Nephron (organoid): ENCODE results near the gene MYD88.

ENCODE experiments used
- H3K27ac Mint-ChIP-seq, 3 experiments: 2 replicates each; pipeline ENCODE4 v1.8.0; 2020; ENCODE audit warnings: mixed read lengths in 3 of 3, mild to moderate bottlenecking in 2 of 3, moderate library complexity in 1 of 3
- H3K27me3 Mint-ChIP-seq: 2 replicates; pipeline ENCODE4 v1.8.0; 2021; ENCODE audit warnings: low read depth, mild to moderate bottlenecking, moderate library complexity, mixed read lengths
- H3K36me3 Mint-ChIP-seq: 2 replicates; pipeline ENCODE4 v1.8.0; 2020; ENCODE audit warnings: low read depth, mixed read lengths
- H3K4me1 Mint-ChIP-seq: 2 replicates; pipeline ENCODE4 v1.8.0; 2020; ENCODE audit warnings: mixed read lengths
- H3K4me3 Mint-ChIP-seq, 3 experiments: 2 replicates each; pipeline ENCODE4 v1.8.0; 2020; ENCODE audit warnings: mild to moderate bottlenecking in 3 of 3, mixed read lengths in 3 of 3, moderate library complexity in 2 of 3
- H3K9me3 Mint-ChIP-seq: 2 replicates; pipeline ENCODE4 v1.8.0; 2020; ENCODE audit warnings: mixed read lengths
- TF ChIP-seq, protein P1 (sequence below), 3 experiments: fragments of 200-600 bp; sonication (generic); IDR thresholded peaks; one replicate each; pipeline ENCODE4 v1.5.0; 2021; ENCODE audit warnings: antibody characterized with exemption in 3 of 3; ENCODE audit not compliant: unreplicated experiment in 3 of 3

The MYD88 gene

DNA sequence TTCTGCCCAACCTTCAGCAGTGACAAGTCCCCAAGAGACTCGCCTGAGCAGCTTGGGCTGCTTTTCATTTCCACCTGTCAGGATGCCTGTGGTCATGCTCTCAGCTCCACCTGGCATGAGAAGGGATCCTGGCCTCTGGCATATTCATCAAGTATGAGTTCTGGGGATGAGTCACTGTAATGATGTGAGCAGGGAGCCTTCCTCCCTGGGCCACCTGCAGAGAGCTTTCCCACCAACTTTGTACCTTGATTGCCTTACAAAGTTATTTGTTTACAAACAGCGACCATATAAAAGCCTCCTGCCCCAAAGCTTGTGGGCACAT lies 3.5 kb downstream of the MYD88 start:
- H3K27me3 Mint-ChIP-seq: no peaks in the 10 kb centered on the region
- H3K27ac Mint-ChIP-seq: no peak overlapping the region
- peaks cover 7% of the 10 kb centered on the region for H3K36me3 Mint-ChIP-seq
- TF ChIP-seq, protein P1, sequence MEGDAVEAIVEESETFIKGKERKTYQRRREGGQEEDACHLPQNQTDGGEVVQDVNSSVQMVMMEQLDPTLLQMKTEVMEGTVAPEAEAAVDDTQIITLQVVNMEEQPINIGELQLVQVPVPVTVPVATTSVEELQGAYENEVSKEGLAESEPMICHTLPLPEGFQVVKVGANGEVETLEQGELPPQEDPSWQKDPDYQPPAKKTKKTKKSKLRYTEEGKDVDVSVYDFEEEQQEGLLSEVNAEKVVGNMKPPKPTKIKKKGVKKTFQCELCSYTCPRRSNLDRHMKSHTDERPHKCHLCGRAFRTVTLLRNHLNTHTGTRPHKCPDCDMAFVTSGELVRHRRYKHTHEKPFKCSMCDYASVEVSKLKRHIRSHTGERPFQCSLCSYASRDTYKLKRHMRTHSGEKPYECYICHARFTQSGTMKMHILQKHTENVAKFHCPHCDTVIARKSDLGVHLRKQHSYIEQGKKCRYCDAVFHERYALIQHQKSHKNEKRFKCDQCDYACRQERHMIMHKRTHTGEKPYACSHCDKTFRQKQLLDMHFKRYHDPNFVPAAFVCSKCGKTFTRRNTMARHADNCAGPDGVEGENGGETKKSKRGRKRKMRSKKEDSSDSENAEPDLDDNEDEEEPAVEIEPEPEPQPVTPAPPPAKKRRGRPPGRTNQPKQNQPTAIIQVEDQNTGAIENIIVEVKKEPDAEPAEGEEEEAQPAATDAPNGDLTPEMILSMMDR (IDR thresholded peaks at IDR 0.05; ENCODE audit: unreplicated experiment in 3 of 3): no peak
- peaks cover 19% of the 10 kb centered on the region for H3K4me1 Mint-ChIP-seq
- H3K9me3 Mint-ChIP-seq: peaks cover 10% of the 10 kb centered on the region
- H3K4me3 Mint-ChIP-seq: peak overlapping the region in 2 of 3 experiments; percentile 25 to 55

DNA sequence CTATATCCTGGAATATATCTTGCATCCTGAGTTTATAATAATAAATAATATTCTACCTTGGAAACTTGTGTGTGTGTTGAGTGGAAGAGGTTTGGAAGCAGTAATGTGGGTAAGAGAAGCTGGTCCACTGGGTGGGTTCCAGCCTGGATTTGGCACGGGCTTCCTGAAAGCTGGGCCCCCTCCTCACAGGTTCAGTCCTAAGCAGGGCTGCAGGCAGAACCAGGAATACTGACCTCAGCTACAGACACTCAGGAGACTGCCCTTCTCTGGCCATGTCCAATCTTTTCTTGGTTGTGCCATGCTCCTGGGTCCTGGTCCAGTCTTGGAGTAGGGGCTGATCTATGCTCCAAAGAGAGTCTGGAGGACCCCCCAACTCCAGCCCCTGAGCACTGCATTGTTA lies 4.5 kb downstream of the MYD88 start:
- Mint-ChIP-seq H3K4me3 (no peak overlapping the region), H3K27me3 (no peaks in the 10 kb centered on the region), H3K4me1 (peaks cover 15% of the 10 kb centered on the region), H3K9me3 (peaks cover 10% of the 10 kb centered on the region), H3K36me3 (peaks cover 7% of the 10 kb centered on the region), H3K27ac (no peak overlapping the region)
- TF ChIP-seq, protein P1 (IDR thresholded peaks at IDR 0.05; ENCODE audit: unreplicated experiment in 3 of 3): no peak

DNA sequence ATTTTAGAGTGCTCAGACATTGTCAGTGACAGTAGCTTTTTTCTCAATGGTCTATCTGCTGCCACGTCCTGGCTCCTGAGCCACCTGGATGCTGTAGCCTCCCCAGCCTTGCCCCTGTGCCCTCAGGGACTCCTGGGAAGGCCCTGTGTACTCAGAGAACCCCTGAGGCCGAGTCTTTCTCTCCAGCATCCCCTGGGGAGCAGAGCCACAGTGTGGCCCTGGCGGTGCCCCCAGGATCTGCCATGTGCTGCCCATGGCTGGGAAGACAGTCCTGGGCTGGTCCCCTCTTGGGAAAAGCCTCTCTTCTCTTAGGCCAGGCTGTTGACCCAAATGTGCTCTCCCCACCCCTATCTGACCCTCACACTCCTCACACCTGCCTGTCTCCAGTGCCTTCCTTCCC lies 5.0 kb downstream of the MYD88 start:
- Mint-ChIP-seq H3K27me3 (no peaks in the 10 kb centered on the region), H3K4me3 (no peak overlapping the region), H3K27ac (no peak overlapping the region), H3K36me3 (peaks cover 7% of the 10 kb centered on the region), H3K9me3 (peaks cover 10% of the 10 kb centered on the region), H3K4me1 (peaks cover 9% of the 10 kb centered on the region)
- TF ChIP-seq, protein P1 (IDR thresholded peaks at IDR 0.05; ENCODE audit: unreplicated experiment in 3 of 3): no peak

DNA sequence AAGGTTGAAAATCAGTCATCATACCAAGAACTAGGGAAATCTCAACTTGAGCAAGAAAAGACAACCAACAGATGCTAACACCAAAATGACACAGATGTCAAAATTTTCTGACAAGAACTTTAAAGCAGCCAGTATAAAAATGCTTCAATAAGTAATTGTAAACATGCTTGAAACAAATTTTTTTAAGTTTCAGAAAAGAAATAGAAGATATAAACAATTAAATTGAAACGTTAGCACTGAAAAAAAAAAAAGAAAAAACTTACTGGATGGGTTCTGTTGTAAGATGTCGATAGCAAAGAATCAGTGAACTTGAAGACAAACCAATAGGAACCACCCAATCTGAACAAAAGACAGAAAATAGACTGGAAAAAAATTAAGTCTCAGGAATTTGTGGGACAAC lies 8.0 kb downstream of the MYD88 start:
- TF ChIP-seq, protein P1 (IDR thresholded peaks at IDR 0.05; ENCODE audit: unreplicated experiment in 3 of 3): no peak
- no peaks in the 10 kb centered on the region for H3K27me3 Mint-ChIP-seq
- no peak overlapping the region for H3K27ac Mint-ChIP-seq
- H3K4me3 Mint-ChIP-seq: no peak overlapping the region
- peaks cover 7% of the 10 kb centered on the region for H3K36me3 Mint-ChIP-seq
- peaks cover 10% of the 10 kb centered on the region for H3K9me3 Mint-ChIP-seq
- no peaks in the 10 kb centered on the region for H3K4me1 Mint-ChIP-seq

DNA sequence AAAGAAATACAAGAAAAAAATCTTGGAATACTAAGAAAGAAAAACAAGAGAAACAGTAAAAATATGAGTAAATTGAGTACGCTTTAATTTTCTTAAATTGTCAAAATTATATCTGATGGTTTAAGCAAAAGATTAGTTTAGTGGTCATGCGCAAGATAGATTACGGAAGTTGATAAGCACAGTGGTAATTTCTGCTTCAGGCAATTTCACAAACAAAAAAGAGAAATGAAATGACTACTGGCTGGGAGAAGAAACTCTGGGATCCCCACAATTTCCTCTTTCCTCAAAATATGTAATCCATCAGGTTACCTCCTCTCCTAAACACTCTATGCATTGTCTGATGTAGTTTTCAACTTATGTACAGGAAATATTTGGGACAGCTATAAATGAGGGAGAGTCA lies 9.0 kb downstream of the MYD88 start:
- Mint-ChIP-seq H3K4me3 (no peak overlapping the region), H3K27me3 (no peaks in the 10 kb centered on the region), H3K4me1 (no peaks in the 10 kb centered on the region), H3K9me3 (peaks cover 10% of the 10 kb centered on the region), H3K36me3 (peaks cover under 1% of the 10 kb centered on the region), H3K27ac (no peak overlapping the region)
- TF ChIP-seq, protein P1 (IDR thresholded peaks at IDR 0.05; ENCODE audit: unreplicated experiment in 3 of 3): no peak

DNA sequence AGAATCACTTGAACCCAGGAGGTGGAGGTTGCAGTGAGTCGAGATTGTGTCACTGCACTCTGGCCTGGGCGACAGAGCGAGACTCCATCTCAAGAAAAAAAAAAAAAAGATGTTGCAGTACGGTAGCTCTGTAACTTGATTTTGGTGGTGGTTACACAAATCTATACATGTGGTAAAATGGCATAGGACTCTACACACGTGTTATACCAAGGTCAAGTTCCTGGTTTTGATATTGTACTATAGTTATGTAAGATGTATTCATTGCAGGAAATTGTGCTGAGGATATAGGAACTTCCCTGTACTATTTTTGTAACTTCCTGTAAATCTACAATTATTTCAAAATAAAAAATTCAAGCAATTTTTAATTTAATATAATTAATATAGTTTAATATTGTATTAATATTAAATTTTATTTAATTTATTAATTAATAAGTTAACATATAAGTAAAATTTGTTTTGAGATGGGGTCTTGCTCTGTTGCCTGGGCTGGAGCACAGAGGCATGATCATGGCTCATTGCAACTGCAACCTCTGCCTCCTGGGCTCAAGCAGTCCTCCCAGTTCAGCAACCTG lies 9.9 kb downstream of the MYD88 start:
- Mint-ChIP-seq H3K4me3 (no peak overlapping the region), H3K27me3 (no peaks in the 10 kb centered on the region), H3K36me3 (no peaks in the 10 kb centered on the region), H3K27ac (no peak overlapping the region), H3K4me1 (no peaks in the 10 kb centered on the region), H3K9me3 (peaks cover 10% of the 10 kb centered on the region)
- TF ChIP-seq, protein P1 (IDR thresholded peaks at IDR 0.05; ENCODE audit: unreplicated experiment in 3 of 3): no peak
